CD14-positive monocyte (primary cell): ENCODE data around the gene AP2B1. TPM values are rescaled to one million over a fixed set of nuclear protein-coding genes. Genes with fewer than 3 reads are reported as not detected.

Experiments used
- DNase-seq, 3 donors: peaks; one replicate each; pipeline ENCODE4 v3.0.0-alpha.2; 2011 to 2022
- H2AFZ ChIP-seq: 2 replicates; pipeline ENCODE4 v1.6.0; 2012; ENCODE audit warnings: mild to moderate bottlenecking, low read depth, low read length, inconsistent platforms; ENCODE audit not compliant: insufficient read depth, poor library complexity, severe bottlenecking
- H3K27ac ChIP-seq, 2 donors: 1 replicate in 1 of 2; 2 replicates in 1 of 2; pipeline ENCODE4 v1.5.1; 2012 to 2013; ENCODE audit warnings: low read length in 2 of 2, control low read depth in 1 of 2, inconsistent platforms in 1 of 2, low read depth in 1 of 2, mild to moderate bottlenecking in 1 of 2
- H3K27me3 ChIP-seq, 2 donors: one replicate each; pipeline versions ENCODE4 v1.6.0 to v1.6.1; 2011 to 2013; ENCODE audit warnings: low read length in 2 of 2; ENCODE audit not compliant: control insufficient read depth in 2 of 2, insufficient read depth in 2 of 2
- H3K36me3 ChIP-seq, 2 donors: replicated peaks in 1 of 2; 1 replicate in 1 of 2; 2 replicates in 1 of 2; pipeline versions ENCODE4 v1.5.1 to v1.6.1; 2012 to 2013; ENCODE audit warnings: low read length in 2 of 2, control low read depth in 1 of 2, inconsistent platforms in 1 of 2, mild to moderate bottlenecking in 1 of 2; ENCODE audit not compliant: insufficient read depth in 2 of 2, control insufficient read depth in 1 of 2
- H3K4me1 ChIP-seq, 2 donors: 1 replicate in 1 of 2; 2 replicates in 1 of 2; pipeline versions ENCODE4 v1.5.1 to v1.6.1; 2012 to 2013; ENCODE audit warnings: low read length in 2 of 2, control low read depth in 1 of 2, inconsistent platforms in 1 of 2, mild to moderate bottlenecking in 1 of 2, moderate library complexity in 1 of 2; ENCODE audit not compliant: insufficient read depth in 2 of 2, control insufficient read depth in 1 of 2
- H3K4me2 ChIP-seq: replicated peaks from 2 replicates; pipeline ENCODE3; 2012; ENCODE audit warnings: low read length, moderate library complexity, mild to moderate bottlenecking; ENCODE audit not compliant: poor library complexity, severe bottlenecking; ENCODE audit errors: extremely low read depth
- H3K4me3 ChIP-seq, 3 experiments: fragments of 200-600 bp in 1 of 3; sonication (generic) in 1 of 3; replicated peaks in 1 of 3; 1 replicate in 2 of 3; 2 replicates in 1 of 3; pipeline ENCODE4 v1.5.1; 2011 to 2013; ENCODE audit warnings: low read length in 3 of 3, mild to moderate bottlenecking in 3 of 3, control low read depth in 2 of 3, low read depth in 2 of 3, inconsistent platforms in 1 of 3, moderate library complexity in 1 of 3
- H3K79me2 ChIP-seq: 2 replicates; pipeline ENCODE4 v1.6.0; 2012; ENCODE audit warnings: mild to moderate bottlenecking, control low read depth, inconsistent platforms, low read length, moderate library complexity; ENCODE audit not compliant: insufficient read depth
- H3K9ac ChIP-seq: 2 replicates; pipeline ENCODE4 v1.6.0; 2017; ENCODE audit warnings: low read length, mild to moderate bottlenecking; ENCODE audit not compliant: insufficient read depth, poor library complexity, severe bottlenecking
- H3K9me3 ChIP-seq, 2 donors: replicated peaks in 1 of 2; 1 replicate in 1 of 2; 2 replicates in 1 of 2; pipeline versions ENCODE4 v1.5.1 to v1.6.1; 2012 to 2013; ENCODE audit warnings: low read length in 2 of 2, control low read depth in 1 of 2; ENCODE audit not compliant: control insufficient read depth in 1 of 2, insufficient read depth in 1 of 2
- H4K20me1 ChIP-seq: 2 replicates; pipeline ENCODE4 v1.6.0; 2012; ENCODE audit warnings: mild to moderate bottlenecking, low read length, control low read depth, moderate library complexity; ENCODE audit not compliant: insufficient read depth
- H3K27ac Mint-ChIP-seq, 7 donors: one replicate each; pipeline ENCODE4 v1.8.0; 2020; ENCODE audit warnings: mild to moderate bottlenecking in 7 of 7, mixed read lengths in 7 of 7, moderate library complexity in 6 of 7, inconsistent platforms in 2 of 7
- H3K27me3 Mint-ChIP-seq, 3 donors: one replicate each; pipeline ENCODE4 v1.8.0; 2021 to 2022; ENCODE audit warnings: low read depth in 3 of 3, mild to moderate bottlenecking in 3 of 3, mixed read lengths in 3 of 3, moderate library complexity in 3 of 3, inconsistent platforms in 1 of 3
- H3K36me3 Mint-ChIP-seq, 2 donors: one replicate each; pipeline ENCODE4 v1.8.0; 2020; ENCODE audit warnings: mixed read lengths in 2 of 2, inconsistent platforms in 1 of 2, mild to moderate bottlenecking in 1 of 2
- H3K4me1 Mint-ChIP-seq: one replicate; pipeline ENCODE4 v1.8.0; 2020; ENCODE audit warnings: mild to moderate bottlenecking, mixed read lengths
- H3K4me3 Mint-ChIP-seq, 2 donors: one replicate each; pipeline ENCODE4 v1.8.0; 2020; ENCODE audit warnings: mild to moderate bottlenecking in 2 of 2, mixed read lengths in 2 of 2, moderate library complexity in 1 of 2
- H3K9me3 Mint-ChIP-seq, 7 donors: one replicate each; pipeline ENCODE4 v1.8.0; 2020 to 2022; ENCODE audit warnings: mixed read lengths in 7 of 7, mild to moderate bottlenecking in 6 of 7, moderate library complexity in 6 of 7, inconsistent platforms in 2 of 7
- WGBS: methylation state at CpG from one replicate; pipeline ENCODE4 v1.1.5; 2013; ENCODE audit warnings: missing lambda C conversion rate; ENCODE audit not compliant: insufficient coverage; 5-methylcytosine and 5-hydroxymethylcytosine counted together
- intact Hi-C, 2 donors: fragments of 100-400 bp; cut with micrococcal nuclease; formaldehyde crosslinking; loops; one replicate each; pipeline versions ENCODE4 v1.15.0 to v1.15.1; 2023
- polyA plus RNA-seq, 3 donors: library from polyadenylated mRNA; depleted of rRNA in 1 of 3; unstranded in 2 of 3; stranded (reverse) in 1 of 3; fragments of 300-500 nt in 2 of 3; fragments of >200 nt in 1 of 3; fragmentation: Illumina TruSeq in 2 of 3; gene quantifications; 1 replicate in 2 of 3; 2 replicates in 1 of 3; pipeline ENCODE4 v1.2.3, GENCODE V29; 2012 to 2021
- TF ChIP-seq, protein P1 (sequence below): fragments of 200-600 bp; IDR thresholded peaks from one replicate; pipeline ENCODE4 v1.8.0; 2022; ENCODE audit warnings: antibody characterized with exemption, mild to moderate bottlenecking

The AP2B1 gene
- polyA plus RNA-seq, 3 donors: 28.7 to 44.2 (median 29.4) TPM

DNA sequence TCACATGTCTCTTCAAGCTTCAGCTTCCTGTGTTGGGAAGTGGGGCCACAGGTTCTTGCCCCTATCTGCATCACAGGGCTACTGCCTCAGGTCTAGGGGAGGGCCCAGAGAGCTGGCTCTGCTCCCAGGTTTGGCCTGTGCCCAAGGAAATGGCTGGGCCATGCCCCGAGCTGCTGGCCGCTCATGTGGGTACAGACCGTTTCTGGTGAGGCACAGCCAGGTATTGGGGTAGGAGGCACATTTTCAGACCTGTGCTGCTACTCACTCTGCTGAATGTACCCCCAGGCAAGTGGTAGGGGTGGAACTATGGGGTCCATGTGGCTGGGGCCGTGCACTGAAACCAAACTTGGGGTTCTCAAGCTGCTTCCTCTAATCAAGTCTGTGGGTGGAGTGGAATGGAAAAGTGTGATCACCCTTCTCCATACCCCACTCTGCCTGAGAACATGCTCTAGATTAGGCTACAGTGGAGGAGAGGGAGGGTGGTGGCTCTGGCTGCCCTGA lies 161.3 kb downstream of the AP2B1 start:
- peaks cover 7 to 40% of the 10 kb centered on the region in 2 donors for H3K27me3 ChIP-seq

DNA sequence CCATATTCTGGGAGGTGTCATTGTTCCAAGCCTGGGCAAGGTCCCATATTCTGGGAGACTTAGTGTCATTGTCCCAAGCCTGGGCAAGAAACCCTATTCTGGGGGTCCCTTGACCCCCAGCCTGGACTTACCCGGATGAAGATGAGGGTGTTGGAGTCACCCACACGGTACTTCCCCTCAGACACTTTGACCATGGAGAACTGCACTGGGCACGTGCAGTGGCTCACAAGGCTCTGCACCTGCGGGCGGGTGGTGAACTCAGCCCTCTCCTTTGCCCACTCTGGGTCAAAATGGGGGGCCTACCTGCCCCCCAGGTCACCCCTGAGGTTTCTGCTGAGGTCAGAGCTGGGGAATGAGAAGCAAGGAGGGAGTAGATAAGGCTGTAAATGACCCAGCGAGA lies 161.9 kb downstream of the AP2B1 start:
- Histone ChIP-seq H3K4me1 (no peaks in the 10 kb centered on the region), H3K36me3 (no peaks in the 10 kb centered on the region), H3K4me2 (no peak overlapping the region), H3K4me3 (no peak overlapping the region), H3K79me2 (no peaks in the 10 kb centered on the region), H4K20me1 (no peaks in the 10 kb centered on the region), H2AFZ (no peak overlapping the region), H3K9me3 (peaks cover 0 to 9% of the 10 kb centered on the region in 2 donors), H3K9ac (no peak overlapping the region), H3K27me3 (peaks cover 7 to 40% of the 10 kb centered on the region in 2 donors), H3K27ac (no peak overlapping the region)
- Mint-ChIP-seq H3K4me3 (peak overlapping the region in 1 of 2 donors; percentile 67), H3K27ac (no peak overlapping the region), H3K27me3 (peaks cover 38 to 57% (median 46%) of the 10 kb centered on the region in 3 donors), H3K36me3 (peaks cover 0 to 2% of the 10 kb centered on the region in 2 donors), H3K9me3 (peaks cover 0 to 6% (median 0%) of the 10 kb centered on the region in 7 donors), H3K4me1 (peaks cover 10% of the 10 kb centered on the region)
- DNase-seq: no peak
- TF ChIP-seq, protein P1, sequence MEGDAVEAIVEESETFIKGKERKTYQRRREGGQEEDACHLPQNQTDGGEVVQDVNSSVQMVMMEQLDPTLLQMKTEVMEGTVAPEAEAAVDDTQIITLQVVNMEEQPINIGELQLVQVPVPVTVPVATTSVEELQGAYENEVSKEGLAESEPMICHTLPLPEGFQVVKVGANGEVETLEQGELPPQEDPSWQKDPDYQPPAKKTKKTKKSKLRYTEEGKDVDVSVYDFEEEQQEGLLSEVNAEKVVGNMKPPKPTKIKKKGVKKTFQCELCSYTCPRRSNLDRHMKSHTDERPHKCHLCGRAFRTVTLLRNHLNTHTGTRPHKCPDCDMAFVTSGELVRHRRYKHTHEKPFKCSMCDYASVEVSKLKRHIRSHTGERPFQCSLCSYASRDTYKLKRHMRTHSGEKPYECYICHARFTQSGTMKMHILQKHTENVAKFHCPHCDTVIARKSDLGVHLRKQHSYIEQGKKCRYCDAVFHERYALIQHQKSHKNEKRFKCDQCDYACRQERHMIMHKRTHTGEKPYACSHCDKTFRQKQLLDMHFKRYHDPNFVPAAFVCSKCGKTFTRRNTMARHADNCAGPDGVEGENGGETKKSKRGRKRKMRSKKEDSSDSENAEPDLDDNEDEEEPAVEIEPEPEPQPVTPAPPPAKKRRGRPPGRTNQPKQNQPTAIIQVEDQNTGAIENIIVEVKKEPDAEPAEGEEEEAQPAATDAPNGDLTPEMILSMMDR: no peak
- WGBS: 73% methylated on average over 3 of the region's 6 CpGs
- intact Hi-C loops: loop anchor here (5.0 to 10.0 kb wide), 3 partner anchors 137 to 584 kb away; no protein-coding TSS in a partner anchor

More for the DNA sequence above, 161.3 kb downstream of the AP2B1 start:
- no peak overlapping the region for H3K4me2 ChIP-seq
- H3K9ac ChIP-seq: no peak overlapping the region
- no peaks in the 10 kb centered on the region for H3K4me1 ChIP-seq
- no peak overlapping the region for H3K4me3 ChIP-seq
- TF ChIP-seq, protein P1: no peak
- no peak overlapping the region for H2AFZ ChIP-seq
- 14% methylated on average over 3 of the region's 4 CpGs for WGBS
- H3K9me3 Mint-ChIP-seq: peaks cover 0 to 6% (median 2%) of the 10 kb centered on the region in 7 donors
- H3K4me3 Mint-ChIP-seq: no peak overlapping the region
- H3K79me2 ChIP-seq: no peaks in the 10 kb centered on the region
- no peak overlapping the region for H3K27ac ChIP-seq
- no peaks in the 10 kb centered on the region for H4K20me1 ChIP-seq
- H3K36me3 Mint-ChIP-seq: peaks cover 0 to 2% of the 10 kb centered on the region in 2 donors
- DNase-seq: no peak
- intact Hi-C loops: loop anchor here (5.0 to 10.0 kb wide), 3 partner anchors 136 to 584 kb away; no protein-coding TSS in a partner anchor
- no peaks in the 10 kb centered on the region for H3K36me3 ChIP-seq
- H3K27ac Mint-ChIP-seq: no peak overlapping the region
- peaks cover 0 to 9% of the 10 kb centered on the region in 2 donors for H3K9me3 ChIP-seq
- peaks cover 10% of the 10 kb centered on the region for H3K4me1 Mint-ChIP-seq
- H3K27me3 Mint-ChIP-seq: peaks cover 38 to 55% (median 46%) of the 10 kb centered on the region in 3 donors
